T-cell (primary cell): Measurements from ENCODE around the gene NNT. TPM values are rescaled to one million over a fixed set of nuclear protein-coding genes. Genes with fewer than 3 reads are reported as not detected.
"Not testable (repeated sequence)": the region's sequence is repeated elsewhere in the genome, so short reads cannot be mapped to it uniquely, and the experiment has no call there.

Experiments used
- ATAC-seq, 4 experiments: fragments of 200-7000 bp in 3 of 4; fragments of 150-1000 bp in 1 of 4; cut with Tn5 transposase; replicated peaks in 1 of 4; 1 replicate in 3 of 4; 2 replicates in 1 of 4; pipeline ENCODE4 v1.10.0; 2021; ENCODE audit warnings: moderate library complexity in 3 of 4, mild to moderate bottlenecking in 2 of 4, moderate number of reproducible peaks in 1 of 4
- CTCF ChIA-PET, 2 donors: fragments of 300-600 bp; sonication (Branson Sonifier 250); formaldehyde crosslinking; loops; one replicate each; lab custom pipeline; 2022; ENCODE audit warnings: antibody characterized with exemption in 2 of 2; lab: Charles Lee
- POLR2A ChIA-PET, 2 donors: fragments of 300-600 bp; sonication (Branson Sonifier 250); formaldehyde crosslinking; loops; one replicate each; lab custom pipeline; 2022; ENCODE audit warnings: antibody characterized with exemption in 2 of 2; lab: Charles Lee
- DNase-seq, 35 experiments: peaks; one replicate each; pipeline versions ENCODE4 v3.0.0 to v3.0.0-alpha.2; 2013 to 2023
- H3K27ac ChIP-seq: one replicate; pipeline ENCODE4 v1.5.1; 2013; ENCODE audit warnings: low read length
- H3K27me3 ChIP-seq, 2 experiments: replicated peaks in 1 of 2; 1 replicate in 1 of 2; 2 replicates in 1 of 2; pipeline versions ENCODE4 v1.6.1 to v1.7.0; 2013; ENCODE audit warnings: low read length in 1 of 2, mixed read lengths in 1 of 2; ENCODE audit not compliant: control insufficient read depth in 2 of 2, insufficient read depth in 2 of 2; ENCODE audit errors: extremely low read depth in 1 of 2
- H3K36me3 ChIP-seq, 2 donors: 1 replicate in 1 of 2; 2 replicates in 1 of 2; pipeline versions ENCODE4 v1.6.1 to v1.7.0; 2013; ENCODE audit warnings: low read length in 1 of 2; ENCODE audit not compliant: control insufficient read depth in 2 of 2, insufficient read depth in 1 of 2; ENCODE audit errors: extremely low read depth in 1 of 2
- H3K4me1 ChIP-seq, 2 experiments: 1 replicate in 1 of 2; 2 replicates in 1 of 2; pipeline versions ENCODE4 v1.6.1 to v1.7.0; 2013; ENCODE audit warnings: low read length in 2 of 2, mixed read lengths in 1 of 2; ENCODE audit not compliant: insufficient read depth in 2 of 2, control insufficient read depth in 1 of 2; ENCODE audit errors: extremely low read depth in 1 of 2
- H3K4me3 ChIP-seq, 2 donors: 1 replicate in 1 of 2; 2 replicates in 1 of 2; pipeline versions ENCODE4 v1.5.1 to v1.7.0; 2013; ENCODE audit warnings: mild to moderate bottlenecking in 2 of 2, low read length in 1 of 2, moderate library complexity in 1 of 2; ENCODE audit not compliant: control insufficient read depth in 1 of 2; ENCODE audit errors: extremely low read depth in 1 of 2
- H3K9me3 ChIP-seq: 2 replicates; pipeline ENCODE4 v1.7.0; 2013
- H3K27ac Mint-ChIP-seq, 2 donors: one replicate each; pipeline ENCODE4 v1.8.0; 2020 to 2021; ENCODE audit warnings: mild to moderate bottlenecking in 2 of 2, mixed read lengths in 2 of 2
- H3K27me3 Mint-ChIP-seq, 2 donors: one replicate each; pipeline ENCODE4 v1.8.0; 2021 to 2022; ENCODE audit warnings: mixed read lengths in 2 of 2
- H3K36me3 Mint-ChIP-seq: one replicate; pipeline ENCODE4 v1.8.0; 2021; ENCODE audit warnings: mixed read lengths
- H3K4me1 Mint-ChIP-seq, 3 donors: one replicate each; pipeline ENCODE4 v1.8.0; 2020 to 2022; ENCODE audit warnings: mixed read lengths in 3 of 3, mild to moderate bottlenecking in 1 of 3
- H3K4me3 Mint-ChIP-seq, 3 donors: one replicate each; pipeline ENCODE4 v1.8.0; 2020 to 2022; ENCODE audit warnings: mild to moderate bottlenecking in 3 of 3, mixed read lengths in 3 of 3, moderate library complexity in 3 of 3
- H3K9me3 Mint-ChIP-seq, 3 donors: one replicate each; pipeline ENCODE4 v1.8.0; 2020 to 2022; ENCODE audit warnings: mixed read lengths in 3 of 3
- WGBS: methylation state at CpG from one replicate; pipeline ENCODE4 v1.1.5; 2013; ENCODE audit warnings: missing lambda C conversion rate; ENCODE audit not compliant: insufficient coverage; 5-methylcytosine and 5-hydroxymethylcytosine counted together
- total RNA-seq, 35 experiments: library from RNA in 6 of 35; stranded (reverse) in 6 of 35; fragments of 120-200 nt in 1 of 35; gene quantifications; one replicate each; pipeline versions ENCODE4 v1.2.1 to v1.2.4 and lab custom pipeline; 2013 to 2026

The NNT gene
- total RNA-seq, 5 donors from 2014 or later (not counting 1 experiment from before 2014, with no cell fraction given) = 49.3 to 56.3 (median 52.6) TPM

- H3K9me3 ChIP-seq, H3K9me3 Mint-ChIP-seq, CTCF ChIA-PET, POLR2A ChIA-PET, H3K4me3 ChIP-seq, ATAC-seq, DNase-seq, H3K4me3 Mint-ChIP-seq, H3K36me3 ChIP-seq, H3K27me3 ChIP-seq, H3K27ac Mint-ChIP-seq, H3K4me1 ChIP-seq, H3K27ac ChIP-seq, H3K27me3 Mint-ChIP-seq: not testable (repeated sequence)
- H3K36me3 Mint-ChIP-seq = peaks cover 59% of the 10 kb centered on the region
- peaks cover 14 to 20% (median 18%) of the 10 kb centered on the region in 3 donors for H3K4me1 Mint-ChIP-seq
- WGBS = no CpG with 5 or more reads among the region's 5 CpGs
These were observed 64.4 kb downstream of the NNT start for GRCh38 chr5:43667379-43667778.

GRCh38 chr5:43674536-43674935 is 71.6 kb downstream of the NNT start:
- Mint-ChIP-seq H3K4me3 (no peak overlapping the region), H3K9me3 (no peaks in the 10 kb centered on the region), H3K36me3 (peaks cover 33% of the 10 kb centered on the region), H3K27ac (peak overlapping the region; percentile 24 to 36), H3K4me1 (peaks cover 18 to 29% (median 26%) of the 10 kb centered on the region in 3 donors), H3K27me3 (no peaks in the 10 kb centered on the region)
- no peak overlapping the region for H3K4me3 ChIP-seq
- no peaks in the 10 kb centered on the region for H3K9me3 ChIP-seq
- CTCF ChIA-PET = no interaction called here
- no peaks in the 10 kb centered on the region for H3K4me1 ChIP-seq
- POLR2A ChIA-PET = no interaction called here
- DNase-seq (no peak), ATAC-seq (no peak)
- H3K36me3 ChIP-seq = peaks cover 4 to 8% of the 10 kb centered on the region in 2 donors
- no peak overlapping the region for H3K27ac ChIP-seq
- no peaks in the 10 kb centered on the region for H3K27me3 ChIP-seq

GRCh38 chr5:43675357-43675756 is 72.4 kb downstream of the NNT start:
- no peak overlapping the region for H3K27ac ChIP-seq
- H3K36me3 ChIP-seq = peaks cover 4 to 12% of the 10 kb centered on the region in 2 donors
- peaks cover 14 to 25% (median 22%) of the 10 kb centered on the region in 3 donors for H3K4me1 Mint-ChIP-seq
- POLR2A ChIA-PET = no interaction called here
- H3K4me3 ChIP-seq = no peak overlapping the region
- H3K9me3 Mint-ChIP-seq = no peaks in the 10 kb centered on the region
- peak overlapping the region in 1 of 2 donors; percentile 55 for H3K27ac Mint-ChIP-seq
- CTCF ChIA-PET = no interaction called here
- H3K36me3 Mint-ChIP-seq = peaks cover 34% of the 10 kb centered on the region
- no peaks in the 10 kb centered on the region for H3K4me1 ChIP-seq
- no peak overlapping the region for H3K4me3 Mint-ChIP-seq
- ATAC-seq (no peak), DNase-seq (no peak)
- no peaks in the 10 kb centered on the region for H3K27me3 Mint-ChIP-seq
- H3K27me3 ChIP-seq = no peaks in the 10 kb centered on the region
- no peaks in the 10 kb centered on the region for H3K9me3 ChIP-seq
- WGBS = 100% methylated on average over 1 of the region's 3 CpGs

DNA sequence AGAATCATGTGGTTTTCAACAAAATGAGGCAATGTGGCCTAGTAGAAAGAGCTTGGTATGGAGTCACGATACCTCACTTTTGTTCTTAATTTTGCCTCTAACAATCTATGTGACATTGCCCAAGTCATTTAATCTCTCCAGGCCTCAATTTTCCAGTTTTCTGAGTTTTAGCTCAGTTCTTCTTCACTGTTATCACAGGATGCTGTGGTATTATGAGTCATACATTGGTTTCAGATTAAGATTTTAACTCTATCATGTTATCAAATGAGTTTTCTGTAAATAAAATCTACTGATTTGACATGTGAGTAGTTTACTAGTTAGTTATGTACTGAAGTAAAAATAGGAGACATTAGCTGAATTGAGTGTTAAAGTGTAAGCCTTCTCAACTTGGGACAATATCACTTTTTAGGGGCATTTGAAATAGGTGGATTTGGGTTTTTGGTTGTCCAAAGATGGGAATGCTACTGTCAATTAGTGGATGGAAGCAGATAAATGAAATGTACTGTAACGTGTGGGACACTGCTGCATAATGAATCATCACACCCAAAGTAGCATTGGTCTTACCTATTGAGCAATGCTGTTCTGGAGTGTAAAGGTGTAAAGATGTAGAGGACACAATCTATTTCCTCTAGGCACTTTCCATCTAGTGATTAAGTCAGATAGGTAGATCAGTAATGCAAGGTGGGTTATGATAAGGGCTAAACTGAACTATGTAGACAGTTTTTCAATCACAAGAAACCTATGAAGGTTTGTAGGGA is 73.3 kb downstream of the NNT start:
- Mint-ChIP-seq H3K36me3 (peaks cover 30% of the 10 kb centered on the region), H3K27me3 (no peaks in the 10 kb centered on the region), H3K9me3 (no peaks in the 10 kb centered on the region), H3K4me1 (peaks cover 5 to 18% (median 17%) of the 10 kb centered on the region in 3 donors), H3K27ac (peak overlapping the region in 1 of 2 donors; percentile 13), H3K4me3 (no peak overlapping the region)
- POLR2A ChIA-PET = no interaction called here
- CTCF ChIA-PET = no interaction called here
- no peaks in the 10 kb centered on the region for H3K27me3 ChIP-seq
- peaks cover 4 to 15% of the 10 kb centered on the region in 2 donors for H3K36me3 ChIP-seq
- no peak overlapping the region for H3K27ac ChIP-seq
- no peaks in the 10 kb centered on the region for H3K9me3 ChIP-seq
- ATAC-seq (no peak), DNase-seq (no peak)
- H3K4me3 ChIP-seq = no peak overlapping the region
- H3K4me1 ChIP-seq = no peaks in the 10 kb centered on the region
- WGBS = no CpG with 5 or more reads among the region's 2 CpGs

GRCh38 chr5:43677253-43677652 is 74.3 kb downstream of the NNT start:
- ATAC-seq (no peak), DNase-seq (no peak)
- Mint-ChIP-seq H3K36me3 (peaks cover 29% of the 10 kb centered on the region), H3K4me1 (peaks cover 4 to 17% (median 15%) of the 10 kb centered on the region in 3 donors), H3K4me3 (no peak overlapping the region), H3K27me3 (no peaks in the 10 kb centered on the region), H3K9me3 (no peaks in the 10 kb centered on the region), H3K27ac (no peak overlapping the region)
- Histone ChIP-seq H3K27ac (no peak overlapping the region), H3K4me3 (no peak overlapping the region), H3K27me3 (no peaks in the 10 kb centered on the region), H3K9me3 (no peaks in the 10 kb centered on the region), H3K36me3 (peaks cover 6 to 15% of the 10 kb centered on the region in 2 donors), H3K4me1 (no peaks in the 10 kb centered on the region)
- ChIA-PET POLR2A (no interaction called here), CTCF (no interaction called here)
- WGBS = 100% methylated on average over 3 of the region's 4 CpGs

DNA sequence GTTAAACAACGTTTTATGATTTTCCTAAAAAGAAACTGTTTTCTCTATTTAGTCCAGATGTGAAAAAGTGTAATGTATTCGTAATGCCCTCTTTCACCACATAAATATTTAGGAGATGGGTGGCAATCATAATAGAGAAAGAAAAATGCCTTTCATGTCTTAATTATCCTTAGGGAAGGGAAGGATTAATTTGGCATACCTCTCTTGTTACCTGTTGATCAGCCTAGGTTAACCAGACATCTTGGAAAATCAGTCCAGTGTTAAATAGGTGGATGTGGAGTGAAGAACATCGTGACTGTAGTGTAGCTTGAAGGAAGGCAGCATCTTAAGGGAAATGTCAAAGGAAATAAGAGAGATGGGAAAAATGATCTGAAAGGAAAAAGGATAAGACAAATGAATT is 76.2 kb downstream of the NNT start:
- Mint-ChIP-seq H3K27ac (no peak overlapping the region), H3K4me1 (peaks cover 0 to 11% (median 7%) of the 10 kb centered on the region in 3 donors), H3K4me3 (no peak overlapping the region), H3K9me3 (no peaks in the 10 kb centered on the region), H3K27me3 (no peaks in the 10 kb centered on the region), H3K36me3 (peaks cover 35% of the 10 kb centered on the region)
- ChIA-PET POLR2A (no interaction called here), CTCF (no interaction called here)
- no peaks in the 10 kb centered on the region for H3K9me3 ChIP-seq
- no peaks in the 10 kb centered on the region for H3K27me3 ChIP-seq
- no peak overlapping the region for H3K27ac ChIP-seq
- peaks cover 8 to 19% of the 10 kb centered on the region in 2 donors for H3K36me3 ChIP-seq
- H3K4me3 ChIP-seq = no peak overlapping the region
- ATAC-seq (no peak), DNase-seq (no peak)
- no CpG with 5 or more reads among the region's 3 CpGs for WGBS
- H3K4me1 ChIP-seq = no peaks in the 10 kb centered on the region
